Large intestine (tissue), 3 donors: ENCODE measurements around the gene SDK2. TPM values are rescaled to one million over a fixed set of nuclear protein-coding genes. Genes with fewer than 3 reads are reported as not detected.

Experiments
- DNase-seq, 2 donors: peaks; one replicate each; pipeline versions ENCODE4 v3.0.0 to v3.0.0-alpha.2; 2013
- H3K27ac ChIP-seq: one replicate; pipeline ENCODE4 v1.5.1; 2013; ENCODE audit warnings: low read length
- H3K27me3 ChIP-seq: 2 replicates; pipeline ENCODE4 v1.6.1; 2013; ENCODE audit warnings: low read length; ENCODE audit not compliant: control insufficient read depth, insufficient read depth
- H3K36me3 ChIP-seq: 2 replicates; pipeline ENCODE4 v1.6.1; 2013; ENCODE audit warnings: low read length; ENCODE audit not compliant: control insufficient read depth, insufficient read depth
- H3K4me1 ChIP-seq: one replicate; pipeline ENCODE4 v1.6.1; 2013; ENCODE audit warnings: low read length; ENCODE audit not compliant: control insufficient read depth, insufficient read depth
- H3K4me3 ChIP-seq: one replicate; pipeline ENCODE4 v1.5.1; 2013; ENCODE audit warnings: low read length
- H3K9me3 ChIP-seq: one replicate; pipeline ENCODE4 v1.6.1; 2013; ENCODE audit warnings: mild to moderate bottlenecking, low read depth, low read length, moderate library complexity; ENCODE audit not compliant: control insufficient read depth
- WGBS: methylation state at CpG from one replicate; pipeline ENCODE4 v1.1.5; 2013; ENCODE audit warnings: low lambda C conversion rate; ENCODE audit not compliant: insufficient coverage; 5-methylcytosine and 5-hydroxymethylcytosine counted together
- polyA plus RNA-seq: library from polyadenylated mRNA; unstranded; fragments of 120-200 nt; gene quantifications from one replicate; pipeline ENCODE4 v1.2.1, GENCODE V29; 2013

The SDK2 gene
- polyA plus RNA-seq, 1 donor: 0.94 TPM

- Histone ChIP-seq H3K27me3 (peaks cover 4% of the 10 kb centered on the region), H3K36me3 (no peaks in the 10 kb centered on the region), H3K27ac (no peak overlapping the region), H3K4me3 (no peak overlapping the region), H3K4me1 (no peaks in the 10 kb centered on the region), H3K9me3 (no peaks in the 10 kb centered on the region)
- DNase-seq: no peak
- no CpG with 5 or more reads among the region's 25 CpGs for WGBS
Observed at GRCh38 chr17:73394512-73395450, 249.5 kb downstream of the SDK2 start.

- no peak for DNase-seq
- H3K9me3 ChIP-seq: no peaks in the 10 kb centered on the region
- no peak overlapping the region for H3K27ac ChIP-seq
- H3K4me1 ChIP-seq: no peaks in the 10 kb centered on the region
- WGBS: no CpG with 5 or more reads among the region's 11 CpGs
- peaks cover 4% of the 10 kb centered on the region for H3K27me3 ChIP-seq
- no peaks in the 10 kb centered on the region for H3K36me3 ChIP-seq
- no peak overlapping the region for H3K4me3 ChIP-seq
Observed at GRCh38 chr17:73393962-73394361, 250.3 kb downstream of the SDK2 start.

DNA sequence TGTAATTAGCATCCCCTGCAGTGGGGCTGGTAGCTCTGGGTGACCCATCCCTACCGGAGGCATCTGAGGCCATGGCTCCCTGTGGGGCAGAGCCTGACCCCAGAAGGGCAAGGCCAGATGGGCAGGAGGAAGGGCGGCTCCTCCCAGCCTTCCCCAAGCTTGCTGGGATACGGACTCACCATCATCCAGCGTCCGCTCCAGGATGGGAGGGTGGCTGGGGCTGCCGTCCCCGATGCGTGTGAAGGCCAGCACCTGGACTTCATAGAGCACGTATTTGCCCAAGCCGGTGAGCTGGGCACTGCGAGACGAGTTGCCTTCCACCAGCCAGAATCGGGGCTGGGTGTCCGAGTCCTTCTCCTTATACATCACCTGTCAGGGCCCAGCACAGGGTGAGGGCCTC lies 250.9 kb downstream of the SDK2 start:
- H3K9me3 ChIP-seq: no peaks in the 10 kb centered on the region
- WGBS: no CpG with 5 or more reads among the region's 14 CpGs
- H3K4me1 ChIP-seq: no peaks in the 10 kb centered on the region
- H3K27ac ChIP-seq: no peak overlapping the region
- H3K27me3 ChIP-seq: peaks cover 4% of the 10 kb centered on the region
- DNase-seq: no peak
- H3K36me3 ChIP-seq: no peaks in the 10 kb centered on the region
- no peak overlapping the region for H3K4me3 ChIP-seq

GRCh38 chr17:73391331-73392265 lies 252.6 kb downstream of the SDK2 start:
- peaks cover 3% of the 10 kb centered on the region for H3K27me3 ChIP-seq
- H3K4me3 ChIP-seq: no peak overlapping the region
- no peaks in the 10 kb centered on the region for H3K36me3 ChIP-seq
- H3K27ac ChIP-seq: no peak overlapping the region
- no CpG with 5 or more reads among the region's 24 CpGs for WGBS
- DNase-seq: no peak
- no peaks in the 10 kb centered on the region for H3K4me1 ChIP-seq
- no peaks in the 10 kb centered on the region for H3K9me3 ChIP-seq

GRCh38 chr17:73390851-73391250 lies 253.4 kb downstream of the SDK2 start:
- no peak for DNase-seq
- Histone ChIP-seq H3K36me3 (no peaks in the 10 kb centered on the region), H3K27ac (no peak overlapping the region), H3K4me1 (no peaks in the 10 kb centered on the region), H3K4me3 (no peak overlapping the region), H3K27me3 (no peaks in the 10 kb centered on the region), H3K9me3 (no peaks in the 10 kb centered on the region)
- whole genome bisulfite sequencing: no CpG with 5 or more reads among the region's 11 CpGs

GRCh38 chr17:73390221-73390620 lies 254.0 kb downstream of the SDK2 start:
- Histone ChIP-seq H3K27ac (no peak overlapping the region), H3K4me3 (no peak overlapping the region), H3K4me1 (no peaks in the 10 kb centered on the region), H3K9me3 (no peaks in the 10 kb centered on the region), H3K27me3 (no peaks in the 10 kb centered on the region), H3K36me3 (no peaks in the 10 kb centered on the region)
- WGBS: no CpG with 5 or more reads among the region's 16 CpGs
- no peak for DNase-seq

GRCh38 chr17:73389411-73389810 lies 254.8 kb downstream of the SDK2 start:
- DNase-seq: no peak
- Histone ChIP-seq H3K9me3 (no peaks in the 10 kb centered on the region), H3K27me3 (no peaks in the 10 kb centered on the region), H3K36me3 (no peaks in the 10 kb centered on the region), H3K4me3 (no peak overlapping the region), H3K27ac (no peak overlapping the region), H3K4me1 (no peaks in the 10 kb centered on the region)
- WGBS: no CpG with 5 or more reads among the region's 6 CpGs

GRCh38 chr17:73388578-73388905 lies 255.7 kb downstream of the SDK2 start:
- Histone ChIP-seq H3K4me3 (no peak overlapping the region), H3K36me3 (no peaks in the 10 kb centered on the region)

DNA sequence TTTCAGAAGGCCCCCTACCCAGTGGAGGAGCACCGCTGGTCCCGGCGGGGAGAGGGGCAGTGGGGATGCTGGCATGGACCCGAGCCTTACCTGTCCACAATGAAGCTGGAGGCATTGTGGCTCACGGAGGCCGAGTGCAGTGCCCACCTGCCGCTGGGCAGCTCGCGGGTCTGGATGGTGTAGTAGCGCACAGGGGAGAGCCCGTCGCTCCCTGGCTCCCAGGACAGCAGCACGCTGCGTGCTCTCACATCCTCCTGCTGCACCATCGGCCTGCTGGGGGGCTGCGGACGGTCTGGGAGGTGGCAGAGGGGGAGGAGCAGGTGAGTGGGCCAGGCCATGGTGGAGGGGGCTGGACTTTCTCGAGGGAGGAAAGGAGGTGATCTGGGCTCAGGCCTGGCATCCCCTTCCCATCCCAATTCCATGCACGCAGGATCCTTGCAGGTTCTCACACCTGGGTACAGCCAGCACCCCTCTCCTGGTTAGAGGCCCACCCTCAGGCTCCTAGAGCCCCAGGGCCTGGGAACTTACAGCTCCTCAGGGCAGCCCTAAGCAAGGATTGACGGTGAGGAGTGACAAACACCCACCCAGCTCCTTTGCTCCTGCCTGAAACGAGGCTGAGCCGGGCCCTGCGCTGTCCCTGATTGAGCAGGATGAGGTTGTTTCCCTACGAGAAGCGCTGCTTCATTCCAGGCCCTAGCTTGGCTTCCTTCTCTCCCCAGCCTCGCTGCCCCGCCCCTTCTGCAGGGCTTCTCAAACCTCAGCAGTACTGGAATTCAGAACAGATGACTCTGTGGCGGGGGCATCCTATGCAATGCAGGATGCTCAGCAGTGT lies 256.3 kb downstream of the SDK2 start:
- Histone ChIP-seq H3K27me3 (no peaks in the 10 kb centered on the region), H3K9me3 (no peaks in the 10 kb centered on the region), H3K36me3 (no peaks in the 10 kb centered on the region), H3K4me3 (no peak overlapping the region), H3K4me1 (no peaks in the 10 kb centered on the region), H3K27ac (no peak overlapping the region)
- no CpG with 5 or more reads among the region's 28 CpGs for WGBS
- DNase-seq: no peak

More at GRCh38 chr17:73388578-73388905, 255.7 kb downstream of the SDK2 start:
- no peak overlapping the region for H3K27ac ChIP-seq
- no peaks in the 10 kb centered on the region for H3K4me1 ChIP-seq
- no peaks in the 10 kb centered on the region for H3K9me3 ChIP-seq
- DNase-seq: no peak
- H3K27me3 ChIP-seq: no peaks in the 10 kb centered on the region

DNA sequence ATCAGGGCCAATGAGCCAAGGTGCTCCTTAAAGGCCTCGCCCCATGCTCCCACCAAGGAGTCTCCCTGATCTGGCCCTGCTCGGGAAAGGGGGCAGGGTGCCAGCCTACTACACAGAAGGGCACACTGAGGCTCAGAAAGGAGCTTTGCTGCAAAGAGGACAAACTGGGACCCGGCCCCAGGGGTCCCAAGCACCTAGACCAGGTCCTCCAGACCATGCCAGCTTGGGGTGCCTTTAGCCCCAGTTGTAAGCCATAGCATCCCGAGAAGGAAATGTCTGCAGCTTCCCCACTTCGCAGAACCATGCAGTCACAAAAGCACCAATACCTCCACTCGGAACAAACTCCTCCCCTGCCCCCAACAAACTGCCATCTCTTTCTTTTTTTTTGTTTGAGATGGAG lies 257.7 kb downstream of the SDK2 start:
- no peak for DNase-seq
- Histone ChIP-seq H3K27me3 (no peaks in the 10 kb centered on the region), H3K36me3 (no peaks in the 10 kb centered on the region), H3K4me3 (no peak overlapping the region), H3K4me1 (no peaks in the 10 kb centered on the region), H3K27ac (no peak overlapping the region), H3K9me3 (no peaks in the 10 kb centered on the region)
- WGBS: no CpG with 5 or more reads among the region's 6 CpGs
